IPS-NIHi11 (cell line): ENCODE data around the gene ERH.
"Not testable (repeated sequence)": the region's sequence is repeated elsewhere in the genome, so short reads cannot be mapped to it uniquely, and the experiment has no call there.

Experiments used
- DNase-seq: peaks from one replicate; pipeline ENCODE4 v3.0.0; 2012; ENCODE audit warnings: mixed read lengths, low spot score

ERH gene

DNA sequence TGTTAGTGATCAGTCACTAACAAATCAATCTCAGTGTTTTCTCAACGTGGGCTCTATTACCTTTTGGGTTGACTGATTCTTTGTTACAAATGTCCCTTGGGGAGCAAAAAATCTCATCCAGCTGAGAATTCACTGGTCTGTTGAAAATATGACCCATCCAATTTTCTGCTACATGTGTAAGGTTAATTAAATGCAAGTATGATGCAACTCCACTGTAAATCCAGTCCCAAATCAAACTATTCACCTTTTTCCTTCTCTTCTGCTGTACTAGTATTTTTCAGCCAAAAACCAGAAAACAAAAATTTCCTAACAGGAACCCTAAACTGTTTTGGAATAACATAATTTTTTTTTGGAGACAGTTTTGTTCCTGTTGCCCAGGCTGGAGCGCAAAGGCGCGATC is 2.2 kb downstream of the ERH start:
- DNase-seq, result no peak

DNA sequence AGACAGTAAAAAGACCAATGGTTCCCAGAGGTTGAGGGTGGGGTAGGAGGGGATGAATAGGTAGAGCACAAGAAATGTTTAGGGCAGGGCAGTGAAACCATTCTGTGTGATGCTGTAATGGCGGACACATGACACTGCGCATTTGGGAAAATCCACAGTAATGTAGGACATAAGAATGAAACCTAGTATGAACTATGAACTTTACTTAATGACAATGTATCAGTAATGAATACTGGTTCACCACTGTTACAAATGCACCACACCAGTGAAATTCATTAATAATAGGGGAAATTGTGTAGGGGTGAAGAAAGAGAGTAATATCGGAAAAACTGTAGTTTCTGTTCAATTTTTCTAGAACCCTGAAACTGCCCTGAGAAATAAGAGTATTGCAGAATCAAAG is 5.6 kb downstream of the ERH start:
- DNase-seq, result no peak

DNA sequence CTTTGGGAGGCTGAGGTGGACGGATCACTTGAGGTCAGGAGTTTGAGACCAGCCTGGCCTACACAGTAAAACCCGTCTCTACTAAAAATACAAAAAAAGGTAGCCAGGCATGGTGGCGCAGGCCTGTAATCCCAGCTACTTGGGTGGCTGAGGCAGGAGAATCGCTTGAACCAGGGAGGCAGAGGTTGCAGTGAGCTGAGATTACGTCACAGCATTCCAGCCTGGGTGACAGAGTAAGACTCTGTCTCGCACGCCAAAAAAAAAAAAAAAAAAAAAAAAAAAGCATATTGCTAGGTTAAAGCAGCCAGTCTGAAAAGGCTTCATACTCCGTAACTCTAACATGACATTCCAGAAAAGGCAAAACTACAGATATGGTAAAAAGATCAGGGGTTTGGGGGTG is 6.7 kb downstream of the ERH start:
- not testable (repeated sequence) for DNase-seq

DNA sequence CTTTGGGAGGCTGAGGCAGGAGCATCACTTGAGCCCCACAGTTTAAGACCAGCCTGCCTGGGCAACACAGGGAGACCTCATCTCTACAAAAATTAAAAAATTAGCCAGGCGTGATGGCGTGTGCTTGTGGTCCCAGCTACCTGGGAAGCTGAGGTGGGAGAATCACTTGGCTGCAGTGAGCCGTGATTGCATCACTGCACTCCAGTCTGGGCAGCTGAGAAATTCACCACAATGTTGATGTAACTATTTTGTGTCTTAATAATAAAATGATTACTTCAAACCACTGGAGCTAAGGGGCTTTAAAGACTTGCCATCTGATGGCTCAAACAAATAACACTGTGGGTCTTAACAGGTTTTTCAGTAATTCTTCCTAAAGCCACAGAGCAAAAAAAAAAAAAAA is 10.8 kb downstream of the ERH start:
- no peak for DNase-seq

DNA sequence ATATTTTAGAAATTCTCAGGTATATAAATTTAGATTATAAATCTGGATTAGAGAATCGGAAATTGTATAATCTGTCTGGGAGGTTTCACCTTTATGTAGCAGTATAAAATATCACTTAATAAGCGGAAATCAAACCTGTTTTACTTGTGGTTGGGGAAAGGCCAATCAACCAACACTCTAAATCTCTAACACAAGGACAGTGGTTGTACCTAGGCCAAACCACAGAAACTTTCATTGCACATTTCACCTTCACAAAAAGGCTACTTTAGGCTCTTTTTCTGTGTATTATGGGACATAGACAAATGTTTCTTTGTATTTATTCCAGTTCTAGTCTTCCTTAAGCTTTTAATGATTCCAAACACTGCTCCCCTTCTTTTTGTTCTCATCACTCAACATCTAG is 19.8 kb downstream of the ERH start:
- DNase-seq, result no peak

DNA sequence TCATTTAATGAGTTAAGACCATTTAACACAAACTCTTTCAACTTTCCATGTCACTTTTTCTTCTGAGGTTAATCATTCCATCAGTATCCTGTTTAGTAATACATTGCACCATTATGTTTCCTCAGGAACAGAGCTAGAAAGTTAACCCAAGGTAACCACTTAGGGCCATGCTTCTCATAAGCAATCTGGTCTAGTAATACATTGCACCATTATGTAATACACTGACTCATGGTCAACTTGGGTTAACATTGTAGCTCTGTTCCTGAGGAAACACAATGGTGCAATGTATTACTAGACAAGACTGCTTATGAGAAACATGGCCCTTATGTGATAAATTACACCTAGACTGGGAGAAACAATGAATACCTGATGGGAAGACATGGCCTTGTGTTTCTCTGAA is 21.7 kb downstream of the ERH start:
- DNase-seq, result no peak

DNA sequence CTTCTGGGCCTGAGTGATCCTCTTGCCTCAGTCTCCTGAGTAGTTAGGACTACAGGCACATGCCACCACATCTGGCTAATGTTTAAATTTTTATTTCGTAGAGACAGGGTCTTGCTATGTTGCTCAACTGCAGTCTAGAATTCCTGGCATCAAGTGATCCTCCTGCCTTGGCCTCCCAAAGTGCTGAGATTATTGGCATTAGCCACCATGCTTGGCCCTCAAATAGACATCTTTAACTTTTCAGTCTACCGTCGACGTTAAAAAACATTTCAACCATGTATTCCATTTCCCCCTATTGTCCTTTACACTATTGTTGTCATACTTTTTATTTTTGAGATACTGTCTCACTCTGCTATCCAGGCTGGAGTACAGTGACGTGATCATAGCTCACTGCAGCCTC is 22.4 kb downstream of the ERH start:
- DNase-seq, result no peak

DNA sequence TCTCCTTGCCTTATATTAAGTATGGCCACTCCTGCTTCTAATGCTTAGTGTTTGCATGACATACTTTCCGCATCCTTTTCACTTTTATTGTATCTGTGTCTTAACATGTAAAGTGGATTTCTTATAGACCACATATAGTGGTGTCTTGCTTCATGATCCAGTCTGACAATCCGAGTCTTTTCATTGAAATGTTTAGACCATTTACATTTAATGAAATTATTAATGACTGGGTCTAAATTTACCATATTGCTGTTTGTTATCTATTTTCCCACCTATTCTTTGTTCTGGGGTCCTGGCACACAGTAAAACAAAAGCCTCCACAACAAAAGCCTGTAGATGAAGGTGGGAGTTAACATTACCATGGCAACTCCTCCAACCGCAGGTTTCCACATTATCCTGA is 22.9 kb downstream of the ERH start:
- DNase-seq, result no peak

DNA sequence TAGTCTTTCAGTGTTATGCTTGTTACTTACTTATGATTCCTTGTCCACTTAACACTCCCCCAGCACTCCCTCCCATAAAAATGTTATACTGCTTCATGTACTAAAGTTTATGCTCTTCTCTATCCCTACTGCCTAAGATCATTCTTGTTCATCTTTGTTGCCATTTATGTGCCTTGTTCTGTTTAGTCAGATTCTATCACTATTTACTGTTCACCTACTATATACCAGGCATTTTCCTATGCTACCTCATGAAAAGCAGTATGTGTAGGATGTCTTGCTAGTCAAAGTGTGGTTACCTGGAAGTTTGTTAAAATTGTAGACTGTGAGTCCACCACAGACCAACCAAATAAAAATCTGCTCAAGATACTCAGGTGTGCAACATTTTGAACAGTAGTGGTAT is 23.9 kb downstream of the ERH start:
- DNase-seq, result no peak

DNA sequence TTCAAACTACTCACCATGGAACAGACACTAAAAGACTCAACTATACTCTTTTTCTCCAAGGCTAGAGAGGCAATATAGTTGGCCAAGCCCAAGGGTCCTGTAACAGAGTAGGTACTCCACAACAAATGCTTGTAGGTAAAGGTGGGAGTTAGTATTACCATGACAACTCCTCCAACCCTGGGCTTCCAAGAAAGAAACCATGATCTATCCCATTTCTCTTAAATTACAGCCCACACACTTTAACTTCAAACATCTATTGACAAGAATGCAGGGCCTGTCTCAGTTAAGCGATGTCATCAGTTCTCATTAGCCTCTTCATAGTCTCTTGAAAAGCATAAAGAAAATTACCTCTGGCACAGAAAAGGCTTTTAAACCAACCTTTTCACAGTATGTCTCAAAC is 25.0 kb downstream of the ERH start:
- no peak for DNase-seq

DNA sequence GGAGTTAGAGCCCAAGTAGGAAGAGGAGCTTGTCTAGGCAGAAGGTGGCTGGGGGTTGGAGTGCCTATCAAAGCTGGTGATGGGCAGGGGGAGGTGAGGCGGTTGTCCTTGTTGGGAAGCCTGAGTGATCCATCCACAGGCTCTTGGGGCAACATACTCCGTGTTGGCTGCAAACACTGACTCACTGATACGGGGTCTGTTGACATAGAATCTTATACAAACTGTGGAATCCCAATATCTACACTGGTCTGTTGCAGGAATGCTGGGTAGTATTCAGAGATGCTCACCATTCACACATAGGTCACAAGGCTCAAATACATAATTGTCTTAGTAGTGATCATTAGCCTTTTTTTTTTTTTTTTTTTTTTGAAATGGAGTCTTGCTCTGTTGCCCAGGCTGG is 26.0 kb downstream of the ERH start:
- DNase-seq, result no peak

DNA sequence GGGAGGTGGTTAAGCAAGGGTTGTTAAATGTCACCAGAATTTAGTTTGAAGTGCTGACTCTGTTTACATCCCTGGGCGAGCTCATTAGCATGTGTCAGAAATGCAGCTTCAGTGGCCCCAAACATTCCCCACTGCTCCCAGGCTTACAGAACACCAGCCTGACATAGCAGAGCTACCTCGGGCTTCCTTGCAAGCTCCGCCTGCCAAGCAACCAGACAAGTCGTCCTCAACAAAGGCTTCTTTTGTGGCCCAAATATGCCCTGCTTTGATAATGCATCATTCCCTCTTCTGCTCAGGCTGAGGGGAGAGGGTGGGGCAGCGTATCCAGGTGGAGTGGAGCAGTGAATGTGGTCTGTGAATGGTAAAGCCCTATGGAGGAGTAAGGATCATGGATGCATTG is 28.0 kb downstream of the ERH start:
- no peak for DNase-seq

DNA sequence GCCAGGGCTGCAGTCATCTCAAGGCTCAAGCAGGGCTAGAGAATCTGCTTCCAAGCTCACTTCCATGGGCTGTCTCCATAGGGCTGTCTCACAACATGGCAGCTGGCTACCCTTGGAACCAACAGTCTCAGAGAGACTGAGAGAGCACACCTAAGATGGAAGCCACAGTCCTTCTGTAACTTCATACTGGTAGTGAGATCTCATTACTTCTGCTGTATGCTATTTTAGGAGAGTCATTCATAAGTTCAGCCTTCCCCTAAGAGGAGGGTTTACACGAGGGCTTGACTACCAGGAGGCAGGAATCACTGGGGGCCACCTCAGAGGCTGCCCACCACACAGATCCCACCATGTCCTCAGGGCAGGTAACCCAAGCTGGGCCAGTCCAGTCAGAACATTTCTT is 29.7 kb downstream of the ERH start:
- DNase-seq, result no peak

DNA sequence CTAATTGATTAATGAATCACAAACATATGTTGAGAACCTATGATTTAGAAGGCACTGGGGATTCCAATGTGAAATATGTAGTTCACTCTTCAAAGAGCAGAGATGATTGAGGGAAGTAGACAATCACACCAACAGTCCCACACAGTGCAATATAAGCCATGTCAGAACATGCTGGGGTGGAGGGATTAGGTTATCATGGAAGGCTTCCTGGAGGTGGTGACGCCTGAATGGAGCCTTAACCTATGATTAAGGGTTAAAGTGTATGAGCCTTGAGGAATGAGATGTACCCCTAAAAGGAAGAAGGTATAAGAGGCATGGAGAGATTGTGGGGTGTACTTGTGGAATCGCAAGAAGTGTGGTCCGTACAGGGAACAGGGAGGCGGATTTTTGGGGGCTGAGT is 31.3 kb downstream of the ERH start:
- no peak for DNase-seq

DNA sequence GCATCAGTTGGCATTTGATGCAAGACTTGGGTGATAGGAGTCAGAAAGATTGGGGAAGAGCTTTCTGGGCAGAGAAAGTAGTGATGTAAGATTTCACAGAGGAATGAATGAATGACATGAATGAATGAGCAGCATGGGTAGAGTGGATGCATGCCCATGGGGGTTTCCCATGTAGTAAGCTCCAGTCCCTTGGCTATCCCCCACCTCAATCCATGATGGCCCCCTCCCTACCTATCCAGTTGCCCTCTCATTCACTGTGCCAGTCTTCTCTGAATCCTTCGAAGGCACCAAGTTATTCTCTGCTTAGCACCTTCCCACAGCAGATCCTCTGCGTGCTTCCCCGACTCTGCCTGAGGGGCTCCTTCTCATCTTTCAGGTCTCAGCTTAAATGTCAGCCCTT is 32.0 kb downstream of the ERH start:
- no peak for DNase-seq

DNA sequence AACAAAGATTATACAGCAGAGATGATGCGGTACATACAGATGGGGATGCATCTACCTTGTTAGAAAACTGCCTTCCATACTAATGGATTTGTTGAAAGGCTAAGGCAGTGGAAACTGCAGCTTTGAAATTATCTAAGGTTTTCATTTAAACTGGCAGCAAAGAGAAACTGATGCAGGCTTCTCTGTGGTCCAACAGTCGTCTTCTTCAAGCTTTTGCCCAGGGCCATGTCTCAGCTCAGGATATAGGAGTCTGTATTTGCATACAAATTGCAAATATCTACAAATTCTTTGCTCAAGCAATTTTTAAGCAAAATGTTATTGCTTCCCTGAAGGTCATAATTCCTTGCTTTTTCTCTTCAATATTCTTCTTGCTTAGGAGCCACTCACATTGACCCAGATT is 33.7 kb downstream of the ERH start:
- no peak for DNase-seq

DNA sequence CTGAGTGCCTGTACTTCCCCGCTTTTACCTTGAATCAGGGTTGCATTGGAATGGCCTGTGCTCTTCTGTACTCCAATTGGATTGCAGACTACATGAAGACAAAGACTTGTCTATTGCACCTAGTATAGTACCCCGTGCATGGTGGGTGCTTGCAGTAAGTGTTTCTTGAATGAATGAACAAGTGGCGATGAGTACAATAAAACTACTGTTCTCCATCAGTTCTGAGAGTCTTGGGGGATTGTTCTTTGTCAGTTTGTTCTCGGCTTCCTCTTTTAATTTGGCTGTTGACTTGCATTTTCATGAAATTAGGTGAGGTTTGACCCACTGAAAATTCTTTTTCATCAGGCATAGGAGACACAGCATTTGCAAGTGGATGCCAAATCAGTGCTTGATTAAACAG is 34.1 kb downstream of the ERH start:
- DNase-seq, result no peak

DNA sequence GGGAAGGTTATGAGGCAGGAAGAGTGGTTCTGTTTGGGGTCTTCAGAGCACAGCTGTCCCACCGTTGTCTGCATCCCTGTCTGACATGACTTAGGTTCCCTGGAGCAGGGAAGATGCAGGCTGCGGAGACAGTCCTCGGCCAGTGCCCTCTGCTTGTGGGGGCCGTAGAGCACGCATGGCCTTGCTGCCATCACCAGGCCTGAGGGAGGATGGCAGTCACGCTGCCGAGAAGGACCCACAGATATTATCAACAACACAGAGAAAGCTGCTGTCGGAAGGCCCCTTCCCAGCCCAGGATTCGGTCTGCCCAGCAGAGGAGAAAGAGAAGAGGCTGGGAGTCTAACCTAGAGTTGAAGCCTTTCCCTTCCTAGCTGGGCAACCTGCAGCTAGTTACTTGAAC is 35.0 kb downstream of the ERH start:
- DNase-seq, result peak; percentile 71

DNA sequence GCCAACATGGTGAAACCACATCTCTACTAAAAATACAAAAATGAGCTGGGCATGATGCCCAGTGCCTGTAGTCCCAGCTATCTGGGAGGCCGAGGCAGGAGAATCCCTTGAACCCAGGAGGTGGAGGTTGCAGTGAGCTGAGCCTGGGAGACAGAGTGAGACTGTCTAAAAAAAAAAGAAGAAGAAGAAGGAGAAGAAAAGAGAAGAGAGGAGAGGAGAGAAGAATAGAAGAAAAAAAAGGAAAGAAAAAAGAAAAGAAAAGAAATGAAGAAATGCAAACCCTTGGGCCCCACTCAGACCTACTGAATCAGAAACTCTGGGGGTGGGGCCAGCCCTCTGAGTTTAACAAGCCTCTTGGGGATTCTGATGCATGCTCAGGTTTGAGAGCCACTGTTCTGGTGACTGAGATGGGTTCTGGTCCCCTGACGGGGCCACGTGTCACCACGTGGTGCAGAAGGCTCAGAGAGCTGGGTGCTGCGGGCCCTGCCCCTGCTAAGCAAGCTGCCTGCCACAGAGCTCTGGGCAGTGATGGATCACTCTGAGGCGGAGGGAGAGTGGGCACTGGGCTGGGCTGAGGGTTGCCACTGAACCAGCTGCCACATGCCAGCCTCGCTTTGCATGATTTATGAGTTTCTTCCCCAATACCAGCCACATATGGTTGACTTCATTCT is 37.5 kb downstream of the ERH start:
- no peak for DNase-seq

DNA sequence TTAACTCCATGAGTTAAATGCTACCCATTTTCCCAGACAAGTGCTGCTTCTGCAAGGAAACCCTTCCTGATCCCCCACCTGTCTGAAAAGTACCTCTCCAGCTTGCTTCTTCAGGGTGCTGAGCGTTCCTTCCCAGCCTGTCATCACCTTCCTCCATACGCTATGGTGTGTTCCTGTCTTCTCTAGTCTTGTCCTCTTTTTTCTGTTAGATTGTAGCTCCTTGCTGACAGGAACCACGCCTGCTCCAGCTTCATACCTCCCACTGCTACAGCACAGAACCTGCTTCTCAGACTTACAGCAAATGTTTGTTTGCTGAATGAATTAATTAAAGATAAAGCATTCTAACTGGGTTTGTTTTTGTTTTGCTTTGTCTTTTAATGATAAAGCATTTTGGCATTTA is 39.1 kb downstream of the ERH start:
- no peak for DNase-seq

DNA sequence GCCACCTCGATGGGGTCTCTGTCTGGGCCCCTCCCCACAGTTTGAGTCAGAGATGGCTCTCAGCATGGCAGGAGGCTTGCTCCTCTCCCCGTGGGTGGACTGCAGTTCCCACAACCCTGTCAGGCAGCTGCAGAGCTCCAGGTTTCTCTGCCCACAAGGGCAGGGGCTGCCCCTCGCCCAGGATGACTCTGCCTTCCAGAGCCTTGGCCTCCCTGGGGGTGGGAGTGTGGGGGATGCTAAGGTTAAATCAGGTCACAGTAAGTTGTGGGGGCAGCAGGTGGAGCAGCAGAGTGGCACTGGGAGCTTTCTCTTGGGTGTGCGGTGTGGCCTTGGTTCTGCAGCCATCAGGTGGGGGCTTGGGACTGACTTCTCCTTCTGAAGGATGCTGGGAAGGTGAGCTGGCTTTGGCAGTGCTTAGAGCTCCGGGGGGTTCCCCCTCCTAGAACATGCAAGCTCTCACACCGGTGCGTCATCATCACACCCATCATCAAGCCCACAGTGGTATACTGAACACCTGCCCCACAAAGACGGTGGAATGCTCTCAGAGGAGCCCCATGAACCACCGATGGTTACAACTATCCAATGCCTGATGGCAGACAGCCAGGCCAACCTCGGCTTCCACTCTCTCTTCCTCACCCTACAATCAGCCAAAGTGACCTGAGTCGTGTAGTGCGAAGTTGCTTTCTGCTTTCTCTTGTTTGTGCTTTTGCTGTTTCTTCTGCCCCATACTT is 39.7 kb downstream of the ERH start:
- DNase-seq, result no peak

DNA sequence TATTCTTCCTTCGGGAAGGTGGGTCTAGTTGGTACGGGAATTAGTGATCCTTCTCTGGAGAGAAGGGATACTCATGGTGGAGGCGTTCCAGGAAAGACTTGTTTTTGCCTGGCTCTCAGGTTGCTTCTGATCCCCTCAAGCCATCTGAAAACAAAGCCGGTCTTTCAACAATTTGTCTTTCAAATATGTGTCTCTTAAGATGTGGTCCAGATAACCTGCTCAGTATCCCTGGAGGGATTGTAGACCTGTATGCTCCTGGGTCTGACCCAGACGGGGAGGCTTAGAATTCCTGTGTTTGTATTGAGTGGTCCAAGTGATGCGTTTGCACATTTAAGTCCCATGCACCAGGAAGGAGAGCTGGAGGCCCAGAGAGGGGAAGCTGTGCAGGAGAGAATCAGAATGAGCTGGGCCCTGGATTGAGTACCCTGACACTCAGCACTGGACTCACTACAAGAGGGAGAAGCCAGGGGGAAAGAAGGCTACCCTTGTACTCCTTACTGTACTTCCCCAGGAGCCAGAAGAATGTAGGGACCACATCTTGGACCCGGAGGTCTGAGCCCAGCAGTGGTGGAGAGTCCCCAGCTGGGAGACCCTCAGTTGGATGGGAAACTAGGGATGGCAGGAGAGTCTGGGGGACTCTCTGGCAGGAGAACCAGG is 40.4 kb downstream of the ERH start:
- DNase-seq, result no peak

DNA sequence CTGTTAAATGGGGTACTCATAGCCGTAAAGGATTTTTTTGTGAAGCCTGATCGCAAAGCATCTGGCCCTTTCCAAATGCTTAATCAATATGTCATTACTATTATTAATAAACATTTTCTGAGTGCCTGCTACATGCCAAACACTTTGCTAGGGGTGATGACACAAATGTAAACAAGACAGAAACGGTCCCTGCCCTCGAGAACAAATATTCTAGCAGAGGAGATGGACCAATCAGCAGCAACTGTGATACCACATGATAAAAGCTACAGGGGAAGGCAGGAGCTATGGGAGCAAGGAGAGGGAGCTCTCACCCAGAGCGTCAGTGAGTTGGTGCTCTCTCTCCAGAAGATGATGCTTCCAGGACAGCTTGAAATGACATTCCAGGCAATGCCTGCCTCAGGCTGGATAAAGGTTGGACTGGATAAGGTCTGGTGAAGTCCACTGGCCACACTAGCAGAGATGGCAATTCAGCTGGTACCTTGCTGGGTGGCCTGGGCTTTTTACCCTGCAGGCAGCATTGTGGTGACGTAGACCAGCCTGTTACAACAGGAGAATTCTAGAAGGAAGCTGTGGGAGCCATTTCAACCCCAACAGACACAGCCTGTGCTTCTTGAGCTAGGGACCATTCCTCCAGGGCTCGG is 41.1 kb downstream of the ERH start:
- no peak for DNase-seq
